Measurements from ENCODE around the gene ASB11. TPM values are rescaled to one million over a fixed set of nuclear protein-coding genes. Genes with fewer than 3 reads are reported as not detected.

The ASB11 gene, protein sequence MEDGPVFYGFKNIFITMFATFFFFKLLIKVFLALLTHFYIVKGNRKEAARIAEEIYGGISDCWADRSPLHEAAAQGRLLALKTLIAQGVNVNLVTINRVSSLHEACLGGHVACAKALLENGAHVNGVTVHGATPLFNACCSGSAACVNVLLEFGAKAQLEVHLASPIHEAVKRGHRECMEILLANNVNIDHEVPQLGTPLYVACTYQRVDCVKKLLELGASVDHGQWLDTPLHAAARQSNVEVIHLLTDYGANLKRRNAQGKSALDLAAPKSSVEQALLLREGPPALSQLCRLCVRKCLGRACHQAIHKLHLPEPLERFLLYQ
- total RNA-seq (not detected), polyA plus RNA-seq (ENCODE audit: insufficient read depth, low read depth, low replicate concordance) (not detected)
- long read RNA-seq, donor 1: 0 reads
- long read RNA-seq, donor 2: 0 reads

DNA sequence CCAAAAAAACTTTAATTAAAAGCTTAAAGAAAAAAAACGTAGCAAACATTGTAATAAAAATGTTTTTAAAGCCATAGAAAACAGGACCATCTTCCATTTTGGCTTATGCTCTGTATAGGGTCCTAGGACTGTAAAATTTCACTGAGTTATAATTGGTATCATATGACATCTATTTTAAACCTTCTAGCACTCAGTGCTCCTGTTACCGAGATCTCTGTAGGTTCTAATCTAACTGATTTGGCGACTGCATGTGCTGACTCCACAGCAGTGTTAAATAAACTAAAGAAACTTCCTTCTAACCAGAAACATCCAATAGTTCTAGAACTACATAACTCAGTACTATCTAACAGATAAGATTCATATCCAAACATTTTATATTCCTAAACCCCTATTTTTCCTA, at the start of gene ASB11:
TSS of gene ASB11 (minus strand) at position 132 of the 400 bp plus-strand sequence. CDS start at position 97, 35 bp downstream.
- WGBS, 2 donors: 43 to 45% methylated on average over 3 of the region's 3 CpGs
- H3K4me1 ChIP-seq: no peaks in the 10 kb centered on the region
- intact Hi-C loops (cut with DNase I; ENCODE audit: low total_unique reads): no loop called here
- TF ChIP-seq, protein P1, sequence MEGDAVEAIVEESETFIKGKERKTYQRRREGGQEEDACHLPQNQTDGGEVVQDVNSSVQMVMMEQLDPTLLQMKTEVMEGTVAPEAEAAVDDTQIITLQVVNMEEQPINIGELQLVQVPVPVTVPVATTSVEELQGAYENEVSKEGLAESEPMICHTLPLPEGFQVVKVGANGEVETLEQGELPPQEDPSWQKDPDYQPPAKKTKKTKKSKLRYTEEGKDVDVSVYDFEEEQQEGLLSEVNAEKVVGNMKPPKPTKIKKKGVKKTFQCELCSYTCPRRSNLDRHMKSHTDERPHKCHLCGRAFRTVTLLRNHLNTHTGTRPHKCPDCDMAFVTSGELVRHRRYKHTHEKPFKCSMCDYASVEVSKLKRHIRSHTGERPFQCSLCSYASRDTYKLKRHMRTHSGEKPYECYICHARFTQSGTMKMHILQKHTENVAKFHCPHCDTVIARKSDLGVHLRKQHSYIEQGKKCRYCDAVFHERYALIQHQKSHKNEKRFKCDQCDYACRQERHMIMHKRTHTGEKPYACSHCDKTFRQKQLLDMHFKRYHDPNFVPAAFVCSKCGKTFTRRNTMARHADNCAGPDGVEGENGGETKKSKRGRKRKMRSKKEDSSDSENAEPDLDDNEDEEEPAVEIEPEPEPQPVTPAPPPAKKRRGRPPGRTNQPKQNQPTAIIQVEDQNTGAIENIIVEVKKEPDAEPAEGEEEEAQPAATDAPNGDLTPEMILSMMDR (IDR thresholded peaks at IDR 0.05): no peak
- no peak for TF ChIP-seq POLR2A (IDR thresholded peaks at IDR 0.05)
- DNase-seq: no peak
- no peak within 1 kb of the TSS for H3K27ac ChIP-seq
- no peaks in the 10 kb centered on the region for H3K27me3 ChIP-seq
- H3K9me3 ChIP-seq: no peaks in the 10 kb centered on the region
- H3K36me3 ChIP-seq (ENCODE audit: low read depth, missing control alignments): no peaks in the 10 kb centered on the region
- H3K4me3 ChIP-seq: no peak within 1 kb of the TSS

DNA sequence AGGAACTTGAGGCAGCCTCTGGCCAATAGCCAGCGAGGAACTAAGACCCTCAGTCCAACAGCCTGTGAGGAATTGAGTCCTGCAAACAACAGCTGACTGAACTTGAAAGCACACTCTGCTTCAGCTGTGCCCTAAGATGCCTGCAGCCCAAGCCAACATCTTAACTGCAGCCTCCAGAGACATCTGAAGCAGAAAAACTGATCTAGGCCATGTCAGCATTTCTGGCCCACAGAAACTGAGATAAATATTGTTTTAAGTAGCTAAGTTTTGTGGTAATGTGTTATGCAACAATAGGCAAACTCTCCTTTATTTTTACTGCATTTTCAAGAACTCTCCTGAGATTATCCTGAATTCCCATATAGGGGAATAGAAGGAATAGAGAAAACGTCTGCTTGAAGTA, 44.3 kb upstream of the ASB11 start:
- intact Hi-C loops (cut with DNase I; ENCODE audit: low total_unique reads): no loop called here
- H3K4me3 ChIP-seq: no peak overlapping the region
- no peaks in the 10 kb centered on the region for H3K4me1 ChIP-seq
- TF ChIP-seq, protein P1 (IDR thresholded peaks at IDR 0.05): no peak
- no peak for TF ChIP-seq POLR2A (IDR thresholded peaks at IDR 0.05)
- H3K36me3 ChIP-seq (ENCODE audit: low read depth, missing control alignments): no peaks in the 10 kb centered on the region
- WGBS, 2 donors: 70% methylated on average over 2 of the region's 2 CpGs
- no peaks in the 10 kb centered on the region for H3K27me3 ChIP-seq
- H3K27ac ChIP-seq: no peak overlapping the region
- no peaks in the 10 kb centered on the region for H3K9me3 ChIP-seq
- DNase-seq: no peak

DNA sequence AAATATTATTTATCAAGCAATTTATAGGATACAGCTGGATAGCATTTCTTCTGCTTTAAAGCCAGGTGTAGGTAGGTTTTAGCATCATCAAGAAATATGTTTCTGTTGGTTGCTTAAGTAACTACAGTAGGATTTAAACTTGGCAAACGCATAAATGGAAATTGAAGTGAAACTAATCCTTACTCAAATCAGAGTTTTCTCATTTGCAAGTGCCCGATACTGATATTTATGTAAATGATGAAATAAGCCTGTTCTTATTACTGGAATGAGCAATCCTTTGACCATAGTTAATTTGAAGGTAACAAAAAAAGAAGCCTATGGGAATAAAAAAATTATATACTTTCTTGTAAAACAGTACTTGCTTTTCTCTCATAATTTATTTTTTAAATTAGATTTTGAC, 43.1 kb upstream of the ASB11 start:
- TF ChIP-seq, protein P1 (IDR thresholded peaks at IDR 0.05): no peak
- TF ChIP-seq POLR2A (IDR thresholded peaks at IDR 0.05): no peak
- WGBS, 2 donors: 89 to 90% methylated on average over 2 of the region's 2 CpGs
- intact Hi-C loops (cut with DNase I; ENCODE audit: low total_unique reads): no loop called here

DNA sequence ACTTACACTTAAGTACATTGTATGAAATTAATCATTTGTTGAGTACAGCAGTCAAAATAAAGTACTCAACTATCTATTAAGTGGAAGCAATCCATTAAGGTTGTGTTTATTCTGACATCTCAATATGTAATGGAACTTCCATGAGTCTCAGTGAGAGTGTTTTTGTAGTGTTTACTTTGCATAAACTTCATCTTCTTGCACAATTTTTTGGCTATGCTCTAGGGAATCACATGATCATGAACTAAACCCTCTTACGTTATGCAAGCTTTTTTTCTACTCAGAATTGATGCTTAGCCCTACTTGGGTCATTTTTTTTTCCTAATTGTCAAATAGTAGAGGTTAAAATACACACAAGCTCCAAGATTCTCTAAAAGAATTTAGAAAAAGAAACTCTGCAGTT, 41.0 kb upstream of the ASB11 start:
- Histone ChIP-seq H3K27ac (no peak overlapping the region), H3K27me3 (no peaks in the 10 kb centered on the region), H3K4me3 (no peak overlapping the region), H3K4me1 (no peaks in the 10 kb centered on the region), H3K36me3 (ENCODE audit: low read depth, missing control alignments) (no peaks in the 10 kb centered on the region), H3K9me3 (no peaks in the 10 kb centered on the region)
- no peak for TF ChIP-seq POLR2A (IDR thresholded peaks at IDR 0.05)
- TF ChIP-seq, protein P1 (IDR thresholded peaks at IDR 0.05): no peak
- intact Hi-C loops (cut with DNase I; ENCODE audit: low total_unique reads): no loop called here
- no peak for DNase-seq
- 29 to 50% methylated on average over 1 of the region's 1 CpG for WGBS, 2 donors

More for the DNA sequence above, 43.1 kb upstream of the ASB11 start:
- DNase-seq: no peak
- Histone ChIP-seq H3K36me3 (ENCODE audit: low read depth, missing control alignments) (no peaks in the 10 kb centered on the region), H3K27me3 (no peaks in the 10 kb centered on the region), H3K4me1 (no peaks in the 10 kb centered on the region), H3K9me3 (no peaks in the 10 kb centered on the region), H3K27ac (no peak overlapping the region), H3K4me3 (no peak overlapping the region)
